Type B pancreatic cell (in vitro differentiated cells): ENCODE results near the gene LGALSL. TPM values are rescaled to one million over a fixed set of nuclear protein-coding genes. Genes with fewer than 3 reads are reported as not detected.
A peak's percentile ranks its signal among the peaks of the same experiment; 100 is the strongest.

Experiments
- DNase-seq: peaks from one replicate; pipeline ENCODE4 v3.0.0; 2021; ENCODE audit warnings: mixed read lengths; ENCODE audit not compliant: unreplicated experiment; ENCODE audit errors: extremely low spot score
- H3K27ac Mint-ChIP-seq: 2 replicates; pipeline ENCODE4 v1.8.0; 2021; ENCODE audit warnings: mild to moderate bottlenecking, mixed read lengths
- H3K27me3 Mint-ChIP-seq: 2 replicates; pipeline ENCODE4 v1.8.0; 2021; ENCODE audit warnings: mixed read lengths
- H3K36me3 Mint-ChIP-seq: 2 replicates; pipeline ENCODE4 v1.8.0; 2021; ENCODE audit warnings: mixed read lengths
- H3K4me1 Mint-ChIP-seq: one replicate; pipeline ENCODE4 v1.8.0; 2021; ENCODE audit warnings: mixed read lengths; ENCODE audit not compliant: unreplicated experiment
- H3K4me3 Mint-ChIP-seq: 2 replicates; pipeline ENCODE4 v1.8.0; 2021; ENCODE audit warnings: mild to moderate bottlenecking, mixed read lengths
- H3K9me3 Mint-ChIP-seq: 2 replicates; pipeline ENCODE4 v1.8.0; 2021; ENCODE audit warnings: mixed read lengths
- total RNA-seq: library from RNA; stranded (reverse); gene quantifications from 2 replicates; pipeline ENCODE4 v1.2.1, GENCODE V29; 2021; ENCODE audit warnings: low replicate concordance
- TF ChIP-seq, protein P1 (sequence below): fragments of 200-600 bp; sonication (generic); conservative IDR thresholded peaks from 2 replicates; pipeline ENCODE4 v1.5.0; 2021; ENCODE audit warnings: antibody characterized with exemption, mild to moderate bottlenecking

The LGALSL gene
- total RNA-seq, 1 donor from 2014 or later, result 19.2 TPM

DNA sequence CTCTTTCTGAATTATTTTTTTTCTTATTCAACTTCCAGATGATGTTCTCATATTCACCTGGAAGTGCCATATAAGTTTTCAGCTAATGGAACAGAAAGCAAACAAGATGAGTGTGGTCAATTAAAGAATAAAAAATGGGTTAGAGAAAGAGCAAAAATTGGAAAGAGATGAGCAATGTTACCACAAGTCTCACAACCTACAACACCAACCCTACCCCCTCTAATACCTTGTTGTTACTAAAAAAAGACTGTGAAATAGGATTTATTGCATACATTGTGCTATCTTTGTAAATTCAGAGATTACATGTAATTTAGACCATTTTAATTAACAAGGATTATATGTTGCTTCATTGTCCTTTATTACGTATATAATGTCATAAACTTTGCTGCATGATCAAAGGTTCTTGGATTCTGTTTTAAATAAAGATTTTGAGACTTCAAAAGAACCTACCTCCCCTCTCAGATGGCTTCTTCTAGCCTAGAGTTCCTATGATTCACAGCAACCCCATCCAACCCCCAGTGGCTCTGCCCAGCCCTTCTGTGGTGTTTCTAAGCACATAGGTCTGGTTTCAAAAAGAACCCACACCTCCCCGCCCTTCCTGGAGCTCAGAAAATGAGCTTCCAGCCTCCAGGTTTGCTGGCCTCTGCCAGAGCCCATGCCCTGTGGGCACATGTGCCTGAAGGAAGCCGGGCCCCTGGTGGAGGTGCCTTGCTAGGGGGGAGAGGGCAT lies 24.7 kb downstream of the LGALSL start:
- no peak overlapping the region for H3K27ac Mint-ChIP-seq
- no peaks in the 10 kb centered on the region for H3K36me3 Mint-ChIP-seq
- no peaks in the 10 kb centered on the region for H3K9me3 Mint-ChIP-seq
- H3K4me1 Mint-ChIP-seq, result peaks cover 5% of the 10 kb centered on the region
- DNase-seq, result no peak
- TF ChIP-seq, protein P1, sequence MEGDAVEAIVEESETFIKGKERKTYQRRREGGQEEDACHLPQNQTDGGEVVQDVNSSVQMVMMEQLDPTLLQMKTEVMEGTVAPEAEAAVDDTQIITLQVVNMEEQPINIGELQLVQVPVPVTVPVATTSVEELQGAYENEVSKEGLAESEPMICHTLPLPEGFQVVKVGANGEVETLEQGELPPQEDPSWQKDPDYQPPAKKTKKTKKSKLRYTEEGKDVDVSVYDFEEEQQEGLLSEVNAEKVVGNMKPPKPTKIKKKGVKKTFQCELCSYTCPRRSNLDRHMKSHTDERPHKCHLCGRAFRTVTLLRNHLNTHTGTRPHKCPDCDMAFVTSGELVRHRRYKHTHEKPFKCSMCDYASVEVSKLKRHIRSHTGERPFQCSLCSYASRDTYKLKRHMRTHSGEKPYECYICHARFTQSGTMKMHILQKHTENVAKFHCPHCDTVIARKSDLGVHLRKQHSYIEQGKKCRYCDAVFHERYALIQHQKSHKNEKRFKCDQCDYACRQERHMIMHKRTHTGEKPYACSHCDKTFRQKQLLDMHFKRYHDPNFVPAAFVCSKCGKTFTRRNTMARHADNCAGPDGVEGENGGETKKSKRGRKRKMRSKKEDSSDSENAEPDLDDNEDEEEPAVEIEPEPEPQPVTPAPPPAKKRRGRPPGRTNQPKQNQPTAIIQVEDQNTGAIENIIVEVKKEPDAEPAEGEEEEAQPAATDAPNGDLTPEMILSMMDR, result no peak
- no peaks in the 10 kb centered on the region for H3K27me3 Mint-ChIP-seq
- no peak overlapping the region for H3K4me3 Mint-ChIP-seq

DNA sequence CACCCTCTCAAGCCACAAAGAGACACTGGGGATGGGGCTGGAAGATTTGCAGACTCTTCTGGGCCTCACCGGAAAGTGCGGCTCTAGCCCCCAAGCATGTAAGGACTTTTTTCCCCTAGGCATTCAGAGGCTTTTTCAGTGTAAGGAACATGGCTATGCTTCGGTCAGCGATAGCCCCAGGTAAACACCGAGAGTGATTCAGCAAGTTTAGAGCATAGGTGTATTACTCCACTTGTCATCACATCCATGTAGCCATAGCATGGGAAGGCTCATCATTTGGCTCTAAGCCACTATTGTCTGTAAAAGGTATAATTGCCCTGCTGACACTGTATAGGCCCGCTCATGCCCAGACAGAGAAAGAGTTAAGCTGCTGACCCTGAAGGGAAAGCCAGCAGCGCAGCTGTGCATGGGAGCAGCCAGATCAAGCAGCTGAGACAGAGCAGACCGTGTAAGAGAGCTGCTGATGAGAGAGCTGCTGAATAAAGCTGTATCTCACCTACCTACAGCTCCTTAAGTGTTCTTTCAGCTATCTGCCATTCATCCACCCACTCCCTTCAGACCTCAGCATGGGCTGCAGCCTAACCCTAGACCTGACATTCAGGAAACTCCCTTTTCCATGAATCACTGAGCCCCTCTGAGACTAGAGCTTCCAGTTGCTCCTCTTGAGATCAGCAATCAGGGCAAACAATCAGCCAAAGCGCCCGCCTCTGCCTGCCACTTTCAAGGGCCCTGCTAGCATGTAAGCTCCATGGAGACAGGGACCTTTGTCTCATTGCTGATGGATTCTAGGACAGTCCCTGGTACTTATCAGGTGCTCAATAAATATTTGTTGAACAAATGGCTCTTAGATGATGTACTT lies 25.5 kb downstream of the LGALSL start:
- Mint-ChIP-seq H3K27ac (peak overlapping the region; percentile 21), H3K27me3 (no peaks in the 10 kb centered on the region), H3K4me1 (peaks cover 5% of the 10 kb centered on the region), H3K4me3 (no peak overlapping the region), H3K36me3 (no peaks in the 10 kb centered on the region), H3K9me3 (no peaks in the 10 kb centered on the region)
- TF ChIP-seq, protein P1, result no peak
- no peak for DNase-seq

DNA sequence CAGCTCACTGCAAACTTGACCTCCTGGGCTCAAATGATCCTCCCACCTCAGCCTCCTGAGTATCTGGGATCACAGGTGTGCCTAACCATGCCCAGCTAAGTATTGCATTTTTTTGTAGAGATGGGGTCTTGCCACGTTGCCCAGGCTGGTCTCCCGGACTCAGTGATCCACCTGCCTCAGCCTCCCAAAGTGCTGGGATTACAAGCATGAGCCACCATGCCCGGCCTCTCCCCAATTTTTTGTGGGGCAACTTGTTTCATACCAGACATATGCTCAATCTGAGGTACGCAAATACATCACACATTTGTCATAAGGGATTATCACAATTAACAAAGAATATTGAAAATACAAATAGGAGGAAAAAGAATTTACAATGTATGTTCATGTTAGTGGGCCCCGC lies 27.7 kb downstream of the LGALSL start:
- Mint-ChIP-seq H3K9me3 (no peaks in the 10 kb centered on the region), H3K36me3 (no peaks in the 10 kb centered on the region), H3K4me1 (peaks cover 18% of the 10 kb centered on the region), H3K27me3 (peaks cover 3% of the 10 kb centered on the region), H3K27ac (no peak overlapping the region), H3K4me3 (no peak overlapping the region)
- TF ChIP-seq, protein P1, result no peak
- no peak for DNase-seq

DNA sequence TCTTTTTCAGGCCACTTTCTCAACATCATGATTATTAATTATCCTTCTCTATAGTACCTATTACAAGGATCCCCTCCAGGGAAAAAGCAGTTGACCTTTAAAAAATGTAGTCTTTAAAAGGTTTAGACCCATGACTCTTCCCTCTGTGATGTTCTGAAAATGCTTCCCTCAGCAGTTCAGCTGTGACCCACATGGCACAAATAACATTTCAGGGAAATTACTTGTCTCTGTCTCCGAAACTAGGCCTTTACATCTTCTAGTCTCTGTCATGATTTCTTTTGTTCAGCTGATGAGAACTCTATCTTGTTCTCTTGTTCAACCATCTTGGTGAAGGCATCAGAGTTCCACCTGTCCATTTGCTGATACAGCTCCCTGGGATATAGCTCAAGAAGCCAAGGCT lies 28.3 kb downstream of the LGALSL start:
- TF ChIP-seq, protein P1, result no peak

DNA sequence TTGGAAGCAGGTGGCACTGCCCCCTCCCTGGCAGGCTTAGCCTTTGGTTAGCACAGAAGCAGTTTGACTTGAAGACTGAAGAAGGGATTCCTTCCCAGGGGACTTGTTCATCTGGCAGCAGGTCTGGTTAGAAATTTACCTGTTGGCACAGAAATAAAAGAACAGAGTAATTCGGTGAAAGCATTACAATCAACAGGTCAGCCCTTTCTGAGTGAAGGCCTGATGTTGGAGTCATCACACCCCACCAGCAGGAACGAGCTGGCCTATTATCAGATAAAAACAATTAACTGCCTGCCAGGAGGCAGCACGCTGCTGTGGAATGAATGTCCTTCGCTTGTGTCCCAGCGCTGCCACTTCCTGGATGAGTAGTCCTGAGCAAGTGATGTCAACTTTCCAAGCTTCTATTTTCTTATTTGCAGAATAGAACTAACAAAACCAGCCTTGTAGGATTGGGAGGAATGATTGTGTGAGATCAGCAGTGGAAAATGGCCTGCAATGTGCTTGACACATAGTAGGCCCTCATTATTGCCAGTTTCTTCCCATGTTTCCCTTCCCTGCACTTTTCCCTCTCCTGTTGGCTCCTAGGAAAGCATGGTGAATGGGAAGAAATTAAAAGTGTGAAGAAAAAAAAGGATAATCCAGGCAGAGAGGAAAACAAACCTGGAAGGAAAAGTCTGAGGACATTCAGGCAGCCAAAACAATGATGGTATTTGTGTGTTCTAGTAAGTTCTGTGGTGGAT lies 29.0 kb downstream of the LGALSL start:
- TF ChIP-seq, protein P1, result no peak

More for the DNA sequence above, 28.3 kb downstream of the LGALSL start:
- no peaks in the 10 kb centered on the region for H3K36me3 Mint-ChIP-seq
- DNase-seq, result no peak
- H3K27ac Mint-ChIP-seq, result no peak overlapping the region
- H3K4me3 Mint-ChIP-seq, result no peak overlapping the region
- peaks cover 3% of the 10 kb centered on the region for H3K27me3 Mint-ChIP-seq
- H3K4me1 Mint-ChIP-seq, result peaks cover 20% of the 10 kb centered on the region
- H3K9me3 Mint-ChIP-seq, result no peaks in the 10 kb centered on the region

More for the DNA sequence above, 29.0 kb downstream of the LGALSL start:
- H3K36me3 Mint-ChIP-seq, result no peaks in the 10 kb centered on the region
- H3K27ac Mint-ChIP-seq, result no peak overlapping the region
- no peaks in the 10 kb centered on the region for H3K9me3 Mint-ChIP-seq
- no peak for DNase-seq
- H3K4me3 Mint-ChIP-seq, result no peak overlapping the region
- H3K27me3 Mint-ChIP-seq, result peaks cover 3% of the 10 kb centered on the region
- H3K4me1 Mint-ChIP-seq, result peaks cover 20% of the 10 kb centered on the region
